MM.1S (cell line): ENCODE data around the gene AK9.
A peak's percentile ranks its signal among the peaks of the same experiment; 100 is the strongest.

Experiments
- DNase-seq: peaks from one replicate; pipeline ENCODE4 v3.0.0-alpha.2; 2015
- H2AFZ ChIP-seq: fragments of 300-600 bp; sonication (generic); 2 replicates; pipeline ENCODE4 v1.6.0; 2016; ENCODE audit warnings: antibody characterized with exemption, low read length
- H3F3A ChIP-seq: fragments of 300-600 bp; sonication (generic); 2 replicates; pipeline ENCODE4 v1.6.1; 2016; ENCODE audit warnings: mild to moderate bottlenecking, antibody characterized with exemption, low read length, moderate library complexity, mixed read lengths; ENCODE audit not compliant: insufficient read depth
- H3K27ac ChIP-seq: fragments of 300-600 bp; sonication (generic); 2 replicates; pipeline ENCODE4 v1.5.1; 2016; ENCODE audit warnings: mild to moderate bottlenecking, low read length
- H3K27me3 ChIP-seq: fragments of 300-600 bp; sonication (generic); replicated peaks from 2 replicates; pipeline ENCODE4 v1.6.0; 2016; ENCODE audit warnings: low read length; ENCODE audit not compliant: insufficient read depth
- H3K36me3 ChIP-seq: fragments of 300-600 bp; sonication (generic); replicated peaks from 2 replicates; pipeline ENCODE4 v1.6.1; 2016; ENCODE audit warnings: mild to moderate bottlenecking, low read length, mixed read lengths; ENCODE audit not compliant: insufficient read depth
- H3K4me1 ChIP-seq: fragments of 300-600 bp; sonication (generic); 2 replicates; pipeline ENCODE4 v1.6.1; 2016; ENCODE audit warnings: low read length, mixed read lengths
- H3K4me2 ChIP-seq: fragments of 300-600 bp; sonication (generic); 2 replicates; pipeline ENCODE4 v1.6.0; 2016; ENCODE audit warnings: low read depth, low read length
- H3K4me3 ChIP-seq: fragments of 300-600 bp; sonication (generic); 2 replicates; pipeline ENCODE4 v1.5.1; 2016; ENCODE audit warnings: low read length, mixed read lengths
- H3K79me2 ChIP-seq: fragments of 300-600 bp; sonication (generic); 2 replicates; pipeline ENCODE4 v1.6.1; 2016; ENCODE audit warnings: mixed run types, low read length, mixed read lengths
- H3K9ac ChIP-seq: fragments of 300-600 bp; sonication (generic); 2 replicates; pipeline ENCODE4 v1.6.1; 2016; ENCODE audit warnings: low read length, mixed read lengths
- H3K9me2 ChIP-seq: fragments of 300-600 bp; sonication (generic); replicated peaks from 2 replicates; pipeline ENCODE4 v1.6.1; 2016; ENCODE audit warnings: mild to moderate bottlenecking, low read length, mixed read lengths; ENCODE audit not compliant: insufficient read depth
- H3K9me3 ChIP-seq: fragments of 300-600 bp; sonication (generic); replicated peaks from 2 replicates; pipeline ENCODE4 v1.6.1; 2016; ENCODE audit warnings: mild to moderate bottlenecking, low read length, mixed read lengths; ENCODE audit not compliant: insufficient read depth
- H4K20me1 ChIP-seq: fragments of 300-600 bp; sonication (generic); 2 replicates; pipeline ENCODE4 v1.6.1; 2016; ENCODE audit warnings: mild to moderate bottlenecking, low read length, moderate library complexity, mixed read lengths; ENCODE audit not compliant: insufficient read depth
- EZH2 ChIP-seq: fragments of 300-600 bp; sonication (generic); optimal IDR thresholded peaks from 2 replicates; pipeline ENCODE3; 2017; ENCODE audit warnings: low read depth, mild to moderate bottlenecking, antibody characterized with exemption, low read length, mixed read lengths
- EZH2phosphoT487 ChIP-seq: fragments of 300-600 bp; sonication (generic); IDR thresholded peaks from 2 replicates; pipeline ENCODE4 v1.6.1; 2018; ENCODE audit warnings: antibody characterized with exemption, low read length
- TF ChIP-seq, protein P1 (sequence below): fragments of 300-600 bp; sonication (generic); IDR thresholded peaks from 2 replicates; pipeline ENCODE4 v1.5.1; 2016; ENCODE audit warnings: antibody characterized with exemption, low read length, mixed read lengths

Gene AK9

DNA sequence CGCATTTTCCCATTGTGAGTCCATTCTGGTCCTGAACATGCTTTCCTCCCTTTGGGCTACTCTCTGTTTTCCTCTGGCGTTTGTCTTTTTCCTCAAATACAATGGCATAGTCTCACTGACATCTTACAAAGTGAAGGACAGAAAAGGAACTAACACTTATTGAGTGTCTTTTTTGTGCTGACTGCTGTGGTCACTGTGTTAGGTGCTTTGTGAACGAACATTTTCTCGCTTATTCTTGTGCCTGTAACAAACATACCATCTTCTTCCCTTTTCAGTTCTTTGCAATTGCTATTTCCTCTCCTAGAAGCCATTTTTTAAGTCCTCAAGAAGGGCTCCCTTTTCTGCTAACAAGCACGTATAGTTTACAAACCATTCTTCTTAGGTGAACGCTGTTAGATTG is 15.5 kb upstream of the AK9 start:
- TF ChIP-seq EZH2: no peak
- TF ChIP-seq EZH2phosphoT487: no peak
- no peak overlapping the region for H3K4me2 ChIP-seq
- no peaks in the 10 kb centered on the region for H3K4me1 ChIP-seq
- H3K27ac ChIP-seq: no peak overlapping the region
- H3K9me2 ChIP-seq: no peaks in the 10 kb centered on the region
- no peak overlapping the region for H3K4me3 ChIP-seq
- DNase-seq: no peak
- no peak overlapping the region for H3K9ac ChIP-seq
- H3F3A ChIP-seq: no peaks in the 10 kb centered on the region
- H3K79me2 ChIP-seq: no peaks in the 10 kb centered on the region
- H3K9me3 ChIP-seq: no peaks in the 10 kb centered on the region
- no peaks in the 10 kb centered on the region for H3K27me3 ChIP-seq
- no peaks in the 10 kb centered on the region for H4K20me1 ChIP-seq
- no peaks in the 10 kb centered on the region for H3K36me3 ChIP-seq
- H2AFZ ChIP-seq: no peak overlapping the region

DNA sequence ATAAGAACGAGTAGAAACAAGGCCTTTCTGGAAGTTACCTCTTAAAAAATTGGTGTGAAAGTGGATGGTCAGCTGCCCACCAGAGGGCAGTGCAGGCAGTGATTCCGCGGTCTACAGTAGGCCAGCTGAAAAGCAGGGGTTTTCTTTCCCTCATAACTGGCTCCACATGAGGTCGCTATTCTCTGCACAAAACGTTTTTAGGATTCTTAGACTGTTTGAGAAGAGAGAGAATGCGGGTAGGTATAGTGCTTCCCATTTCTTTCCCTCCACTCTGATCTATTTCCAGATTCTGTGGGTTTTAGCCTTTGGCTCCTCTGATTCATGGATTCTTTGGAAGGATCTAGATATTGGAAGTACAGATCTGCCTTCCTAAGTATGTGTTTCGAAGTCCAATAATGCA is 14.3 kb upstream of the AK9 start:
- TF ChIP-seq, protein P1, sequence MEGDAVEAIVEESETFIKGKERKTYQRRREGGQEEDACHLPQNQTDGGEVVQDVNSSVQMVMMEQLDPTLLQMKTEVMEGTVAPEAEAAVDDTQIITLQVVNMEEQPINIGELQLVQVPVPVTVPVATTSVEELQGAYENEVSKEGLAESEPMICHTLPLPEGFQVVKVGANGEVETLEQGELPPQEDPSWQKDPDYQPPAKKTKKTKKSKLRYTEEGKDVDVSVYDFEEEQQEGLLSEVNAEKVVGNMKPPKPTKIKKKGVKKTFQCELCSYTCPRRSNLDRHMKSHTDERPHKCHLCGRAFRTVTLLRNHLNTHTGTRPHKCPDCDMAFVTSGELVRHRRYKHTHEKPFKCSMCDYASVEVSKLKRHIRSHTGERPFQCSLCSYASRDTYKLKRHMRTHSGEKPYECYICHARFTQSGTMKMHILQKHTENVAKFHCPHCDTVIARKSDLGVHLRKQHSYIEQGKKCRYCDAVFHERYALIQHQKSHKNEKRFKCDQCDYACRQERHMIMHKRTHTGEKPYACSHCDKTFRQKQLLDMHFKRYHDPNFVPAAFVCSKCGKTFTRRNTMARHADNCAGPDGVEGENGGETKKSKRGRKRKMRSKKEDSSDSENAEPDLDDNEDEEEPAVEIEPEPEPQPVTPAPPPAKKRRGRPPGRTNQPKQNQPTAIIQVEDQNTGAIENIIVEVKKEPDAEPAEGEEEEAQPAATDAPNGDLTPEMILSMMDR: peak; percentile 97
- TF ChIP-seq EZH2: no peak
- Histone ChIP-seq H3K36me3 (no peaks in the 10 kb centered on the region), H3F3A (no peaks in the 10 kb centered on the region), H3K9me3 (no peaks in the 10 kb centered on the region), H3K27ac (no peak overlapping the region), H3K4me2 (no peak overlapping the region), H3K9ac (no peak overlapping the region), H3K4me3 (no peak overlapping the region), H4K20me1 (no peaks in the 10 kb centered on the region), H2AFZ (no peak overlapping the region), H3K9me2 (no peaks in the 10 kb centered on the region), H3K4me1 (no peaks in the 10 kb centered on the region), H3K27me3 (no peaks in the 10 kb centered on the region), H3K79me2 (no peaks in the 10 kb centered on the region)
- DNase-seq: peak; percentile 84

DNA sequence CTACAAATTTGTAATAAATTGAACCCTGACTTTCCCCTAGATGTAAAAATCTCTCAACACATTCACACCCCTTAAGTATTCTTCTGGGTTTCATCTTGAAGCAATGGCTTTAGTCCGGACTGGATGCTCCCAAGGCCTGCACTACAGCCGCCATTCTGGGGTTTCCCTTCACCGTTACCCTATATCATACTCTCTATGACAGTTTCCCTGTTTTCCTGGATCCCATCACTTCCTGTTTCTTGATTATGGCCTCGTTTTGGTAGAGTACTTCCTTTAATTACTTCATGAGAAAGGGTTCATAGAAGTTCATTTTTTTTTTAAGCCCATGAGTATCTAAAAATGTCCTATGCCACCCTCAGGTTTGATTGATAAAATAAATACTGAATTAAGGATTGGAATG is 11.8 kb upstream of the AK9 start:
- DNase-seq: no peak
- H3K4me2 ChIP-seq: no peak overlapping the region
- H3K9me2 ChIP-seq: no peaks in the 10 kb centered on the region
- no peaks in the 10 kb centered on the region for H3K79me2 ChIP-seq
- H3K27me3 ChIP-seq: no peaks in the 10 kb centered on the region
- H3K27ac ChIP-seq: no peak overlapping the region
- no peaks in the 10 kb centered on the region for H3K4me1 ChIP-seq
- no peaks in the 10 kb centered on the region for H3F3A ChIP-seq
- no peaks in the 10 kb centered on the region for H3K9me3 ChIP-seq
- H4K20me1 ChIP-seq: no peaks in the 10 kb centered on the region
- H2AFZ ChIP-seq: no peak overlapping the region
- no peak overlapping the region for H3K9ac ChIP-seq
- TF ChIP-seq, protein P1: no peak
- H3K36me3 ChIP-seq: no peaks in the 10 kb centered on the region
- no peak overlapping the region for H3K4me3 ChIP-seq

DNA sequence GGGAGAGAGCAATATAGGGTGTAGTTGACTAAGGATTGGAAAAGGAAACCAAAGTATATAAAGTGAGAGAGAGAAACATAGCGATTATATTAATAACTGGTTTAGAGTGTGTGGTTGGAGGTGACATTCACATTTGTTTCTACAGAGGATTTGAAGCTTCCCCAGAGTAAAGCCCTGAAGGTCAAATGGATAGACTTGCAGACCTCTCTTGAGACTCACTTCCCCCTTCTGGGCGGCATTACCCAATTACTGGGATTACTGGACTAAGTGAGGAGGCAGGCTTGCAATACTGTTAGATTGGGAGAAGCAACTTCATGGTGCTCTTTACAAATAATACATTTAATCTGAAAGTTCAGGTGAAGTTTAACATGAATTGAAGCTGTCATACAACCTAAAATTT is 10.8 kb upstream of the AK9 start:
- H3K9me3 ChIP-seq: no peaks in the 10 kb centered on the region
- no peak overlapping the region for H3K27ac ChIP-seq
- H3K4me3 ChIP-seq: no peak overlapping the region
- H3K79me2 ChIP-seq: no peaks in the 10 kb centered on the region
- no peaks in the 10 kb centered on the region for H3K9me2 ChIP-seq
- no peaks in the 10 kb centered on the region for H3F3A ChIP-seq
- TF ChIP-seq EZH2 (no peak), EZH2phosphoT487 (no peak)
- TF ChIP-seq, protein P1: no peak
- DNase-seq: no peak
- no peaks in the 10 kb centered on the region for H4K20me1 ChIP-seq
- H3K9ac ChIP-seq: no peak overlapping the region
- no peaks in the 10 kb centered on the region for H3K4me1 ChIP-seq
- no peak overlapping the region for H2AFZ ChIP-seq
- no peak overlapping the region for H3K4me2 ChIP-seq
- no peaks in the 10 kb centered on the region for H3K36me3 ChIP-seq
- no peaks in the 10 kb centered on the region for H3K27me3 ChIP-seq
